Femur (tissue), 1 donor: ENCODE data around the gene RGS9.
"Not testable (repeated sequence)": the region's sequence is repeated elsewhere in the genome, so short reads cannot be mapped to it uniquely, and the experiment has no call there.

Source experiments
- DNase-seq: peaks from one replicate; pipeline ENCODE4 v3.0.0-alpha.2; 2017

The RGS9 gene

GRCh38 chr17:65185062-65185461, 47.9 kb downstream of the RGS9 start:
- no peak for DNase-seq

- no peak for DNase-seq
These were observed 48.7 kb downstream of the RGS9 start for GRCh38 chr17:65185668-65186382.

GRCh38 chr17:65190467-65191097, 53.4 kb downstream of the RGS9 start:
- DNase-seq = no peak

- no peak for DNase-seq
These were observed 54.9 kb downstream of the RGS9 start for GRCh38 chr17:65191811-65192740.

GRCh38 chr17:65193305-65193704, 56.1 kb downstream of the RGS9 start:
- DNase-seq = no peak

- DNase-seq = no peak
These were observed 56.6 kb downstream of the RGS9 start for GRCh38 chr17:65193716-65194293.

GRCh38 chr17:65194670-65195334, 57.6 kb downstream of the RGS9 start:
- DNase-seq = no peak

- no peak for DNase-seq
These were observed 58.5 kb downstream of the RGS9 start for GRCh38 chr17:65195716-65196115.

- DNase-seq = no peak
These were observed 59.4 kb downstream of the RGS9 start for GRCh38 chr17:65196617-65197016.

- no peak for DNase-seq
These were observed 60.0 kb downstream of the RGS9 start for GRCh38 chr17:65197201-65197600.

- no peak for DNase-seq
These were observed 61.6 kb downstream of the RGS9 start for GRCh38 chr17:65198653-65199382.

GRCh38 chr17:65201331-65201730, 64.2 kb downstream of the RGS9 start:
- DNase-seq = no peak

GRCh38 chr17:65202844-65203571, 65.8 kb downstream of the RGS9 start:
- DNase-seq = no peak

- DNase-seq = no peak
These were observed 66.8 kb downstream of the RGS9 start for GRCh38 chr17:65204001-65204400.

- no peak for DNase-seq
These were observed 68.5 kb downstream of the RGS9 start for GRCh38 chr17:65205655-65206054.

GRCh38 chr17:65207448-65207847, 70.3 kb downstream of the RGS9 start:
- not testable (repeated sequence) for DNase-seq

GRCh38 chr17:65208717-65209116, 71.5 kb downstream of the RGS9 start:
- no peak for DNase-seq

GRCh38 chr17:65218261-65218660, 81.1 kb downstream of the RGS9 start:
- DNase-seq = no peak

- DNase-seq = no peak
These were observed 82.0 kb downstream of the RGS9 start for GRCh38 chr17:65219124-65219523.

GRCh38 chr17:65219707-65220106, 82.5 kb downstream of the RGS9 start:
- DNase-seq = no peak

- DNase-seq = no peak
These were observed 83.6 kb downstream of the RGS9 start for GRCh38 chr17:65220732-65221131.
